H9 (cell line): ENCODE results near the gene PID1. TPM values are rescaled to one million over a fixed set of nuclear protein-coding genes. Genes with fewer than 3 reads are reported as not detected.

Source experiments
- DNase-seq: peaks from one replicate; pipeline ENCODE4 v3.0.0-alpha.2; 2017
- H2AFZ ChIP-seq: one replicate; pipeline ENCODE4 v1.6.1; 2013; ENCODE audit warnings: mild to moderate bottlenecking, low read length, control low read depth, moderate library complexity
- H2AK5ac ChIP-seq: 2 replicates; pipeline ENCODE4 v1.6.1; 2013; ENCODE audit warnings: low read length, control low read depth, mixed read lengths; ENCODE audit not compliant: insufficient read length
- H2BK120ac ChIP-seq: one replicate; pipeline ENCODE4 v1.6.1; 2013; ENCODE audit warnings: low read depth, mild to moderate bottlenecking, low read length, control low read depth, inconsistent platforms; ENCODE audit not compliant: poor library complexity, severe bottlenecking
- H2BK12ac ChIP-seq: 2 replicates; pipeline ENCODE4 v1.6.1; 2013; ENCODE audit warnings: low read length, control low read depth, mixed read lengths, low read depth; ENCODE audit not compliant: insufficient read length
- H2BK15ac ChIP-seq: 2 replicates; pipeline ENCODE4 v1.6.1; 2013; ENCODE audit warnings: low read depth, low read length, control low read depth
- H2BK20ac ChIP-seq: one replicate; pipeline ENCODE4 v1.6.1; 2013; ENCODE audit warnings: low read depth, mild to moderate bottlenecking, low read length, control low read depth, inconsistent platforms; ENCODE audit not compliant: poor library complexity, severe bottlenecking
- H2BK5ac ChIP-seq: 2 replicates; pipeline ENCODE4 v1.6.1; 2013; ENCODE audit warnings: low read length, control low read depth, mixed read lengths; ENCODE audit not compliant: insufficient read length
- H3K14ac ChIP-seq: 2 replicates; pipeline ENCODE4 v1.6.1; 2013; ENCODE audit warnings: low read length, control low read depth; ENCODE audit not compliant: insufficient read depth
- H3K18ac ChIP-seq: 2 replicates; pipeline ENCODE4 v1.6.1; 2013; ENCODE audit warnings: low read depth, mild to moderate bottlenecking, mixed read lengths, low read length, control low read depth; ENCODE audit not compliant: insufficient read length
- H3K23ac ChIP-seq: 2 replicates; pipeline ENCODE4 v1.6.1; 2013; ENCODE audit warnings: low read length, control low read depth, mixed read lengths, low read depth; ENCODE audit not compliant: insufficient read length
- H3K23me2 ChIP-seq: 2 replicates; pipeline ENCODE4 v1.6.1; 2013; ENCODE audit warnings: low read depth, mild to moderate bottlenecking, mixed read lengths, low read length, control low read depth; ENCODE audit not compliant: insufficient read length, poor library complexity, severe bottlenecking
- H3K27ac ChIP-seq: 2 replicates; pipeline ENCODE4 v1.5.1; 2013; ENCODE audit warnings: low read length, control low read depth, mixed read lengths, low read depth; ENCODE audit not compliant: insufficient read length
- H3K27me3 ChIP-seq: 2 replicates; pipeline ENCODE4 v1.6.1; 2013; ENCODE audit warnings: low read length, control low read depth, inconsistent platforms; ENCODE audit not compliant: insufficient read depth
- H3K4ac ChIP-seq: 2 replicates; pipeline ENCODE4 v1.6.1; 2013; ENCODE audit warnings: low read depth, mild to moderate bottlenecking, control low read depth, inconsistent platforms, low read length, moderate library complexity
- H3K4me1 ChIP-seq: 2 replicates; pipeline ENCODE4 v1.6.1; 2013; ENCODE audit warnings: low read length, control low read depth, inconsistent platforms; ENCODE audit not compliant: insufficient read depth
- H3K4me2 ChIP-seq: 2 replicates; pipeline ENCODE4 v1.6.1; 2013; ENCODE audit warnings: low read length, control low read depth, mixed read lengths; ENCODE audit not compliant: insufficient read length, insufficient read depth
- H3K56ac ChIP-seq: 2 replicates; pipeline ENCODE4 v1.6.1; 2013; ENCODE audit warnings: low read depth, mild to moderate bottlenecking, mixed read lengths, low read length, control low read depth; ENCODE audit not compliant: insufficient read length
- H3K79me1 ChIP-seq: 2 replicates; pipeline ENCODE4 v1.6.1; 2013; ENCODE audit warnings: low read depth, mild to moderate bottlenecking, moderate library complexity, low read length, control low read depth, inconsistent platforms; ENCODE audit not compliant: insufficient read depth, poor library complexity, severe bottlenecking
- H3K79me2 ChIP-seq: 2 replicates; pipeline ENCODE4 v1.6.1; 2013; ENCODE audit warnings: low read length, control low read depth, inconsistent platforms; ENCODE audit not compliant: insufficient read depth
- H3K9ac ChIP-seq: 2 replicates; pipeline ENCODE4 v1.6.1; 2013; ENCODE audit warnings: low read length, control low read depth, mixed read lengths; ENCODE audit not compliant: insufficient read length; ENCODE audit errors: extremely low read depth
- H3K9me3 ChIP-seq: one replicate; pipeline ENCODE4 v1.6.1; 2013; ENCODE audit warnings: low read depth, low read length, inconsistent platforms; ENCODE audit not compliant: control insufficient read depth
- H3T11ph ChIP-seq: one replicate; pipeline ENCODE4 v1.6.1; 2013; ENCODE audit warnings: mild to moderate bottlenecking, low read length, control low read depth, inconsistent platforms
- H4K20me1 ChIP-seq: one replicate; pipeline ENCODE4 v1.6.1; 2013; ENCODE audit not compliant: control insufficient read depth, insufficient read length, insufficient read depth
- H4K5ac ChIP-seq: 2 replicates; pipeline ENCODE4 v1.6.1; 2013; ENCODE audit warnings: low read depth, mild to moderate bottlenecking, mixed read lengths, low read length, control low read depth; ENCODE audit not compliant: insufficient read length
- H4K8ac ChIP-seq: replicated peaks from 2 replicates; pipeline ENCODE4 v1.6.1; 2013; ENCODE audit warnings: low read length, control low read depth, mixed read lengths, low read depth; ENCODE audit not compliant: insufficient read length
- H4K91ac ChIP-seq: 2 replicates; pipeline ENCODE4 v1.6.1; 2013; ENCODE audit warnings: low read depth, mild to moderate bottlenecking, moderate library complexity, mixed read lengths, low read length, control low read depth; ENCODE audit not compliant: insufficient read length
- H3K27ac Mint-ChIP-seq, 3 experiments: 2 replicates in 2 of 3; 3 replicates in 1 of 3; pipeline ENCODE4 v1.8.0; 2020 to 2021; ENCODE audit warnings: mixed read lengths in 3 of 3, mild to moderate bottlenecking in 1 of 3, moderate library complexity in 1 of 3
- H3K27me3 Mint-ChIP-seq: 2 replicates; pipeline ENCODE4 v1.8.0; 2021; ENCODE audit warnings: low read depth, mild to moderate bottlenecking, moderate library complexity, mixed read lengths
- H3K36me3 Mint-ChIP-seq, 3 experiments: 2 replicates in 2 of 3; 3 replicates in 1 of 3; pipeline ENCODE4 v1.8.0; 2020 to 2021; ENCODE audit warnings: low read depth in 3 of 3, mixed read lengths in 3 of 3; ENCODE audit not compliant: insufficient read depth in 1 of 3
- H3K4me1 Mint-ChIP-seq, 2 experiments: 2 replicates each; pipeline ENCODE4 v1.8.0; 2020; ENCODE audit warnings: mixed read lengths in 2 of 2
- H3K4me3 Mint-ChIP-seq, 2 experiments: 2 replicates in 1 of 2; 3 replicates in 1 of 2; pipeline ENCODE4 v1.8.0; 2020 to 2021; ENCODE audit warnings: mild to moderate bottlenecking in 2 of 2, mixed read lengths in 2 of 2, moderate library complexity in 1 of 2
- H3K9me3 Mint-ChIP-seq, 2 experiments: 2 replicates in 1 of 2; 3 replicates in 1 of 2; pipeline ENCODE4 v1.8.0; 2020; ENCODE audit warnings: mild to moderate bottlenecking in 2 of 2, mixed read lengths in 2 of 2, moderate library complexity in 1 of 2
- CTCF ChIP-seq: fragments of 200-600 bp; sonication (generic); conservative IDR thresholded peaks from 3 replicates; pipeline ENCODE4 v1.8.0; 2021; ENCODE audit warnings: antibody characterized with exemption, mild to moderate bottlenecking
- WGBS: extraction: QIAGEN DNeasy Blood & Tissue Kit; methylation state at CpG from one replicate; pipeline ENCODE4 v1.1.7; 2013; ENCODE audit warnings: missing lambda C conversion rate, low lambda C conversion rate, mixed read lengths; ENCODE audit not compliant: insufficient read length; ENCODE audit errors: extremely low coverage; 5-methylcytosine and 5-hydroxymethylcytosine counted together
- total RNA-seq: library from RNA; stranded (reverse); gene quantifications from 2 replicates; pipeline ENCODE4 v1.2.1, GENCODE V29; 2021

The PID1 gene
- total RNA-seq, 1 experiment from 2014 or later: 1.4 TPM

- Histone ChIP-seq H3K9ac (no peak overlapping the region), H3K23me2 (no peaks in the 10 kb centered on the region), H4K20me1 (no peaks in the 10 kb centered on the region), H3K56ac (no peak overlapping the region), H4K5ac (no peak overlapping the region), H3K18ac (no peak overlapping the region), H4K8ac (no peak overlapping the region), H2BK15ac (no peak overlapping the region), H2AFZ (no peak overlapping the region), H2BK5ac (no peak overlapping the region), H3K79me2 (no peaks in the 10 kb centered on the region), H2AK5ac (no peak overlapping the region), H3K14ac (no peak overlapping the region), H3K27ac (no peak overlapping the region), H2BK20ac (no peak overlapping the region), H3K4me1 (no peaks in the 10 kb centered on the region), H3K4me2 (no peak overlapping the region), H3K79me1 (no peaks in the 10 kb centered on the region), H3K27me3 (no peaks in the 10 kb centered on the region), H4K91ac (no peak overlapping the region), H2BK120ac (no peak overlapping the region), H2BK12ac (no peak overlapping the region), H3T11ph (no peak overlapping the region), H3K23ac (no peak overlapping the region), H3K4ac (no peak overlapping the region), H3K9me3 (no peaks in the 10 kb centered on the region)
- no CpG with 5 or more reads among the region's 9 CpGs for WGBS
- H3K36me3 Mint-ChIP-seq: no peaks in the 10 kb centered on the region
- no peak for TF ChIP-seq CTCF
- peak overlapping the region in 1 of 3 experiments; percentile 72; a peak in 1 of 7 replicates for H3K27ac Mint-ChIP-seq
- no peak for DNase-seq
- H3K27me3 Mint-ChIP-seq: no peaks in the 10 kb centered on the region; the same call in 1 of the 2 replicates
- no peaks in the 10 kb centered on the region for H3K4me1 Mint-ChIP-seq
- H3K9me3 Mint-ChIP-seq: no peaks in the 10 kb centered on the region
- no peak overlapping the region for H3K4me3 Mint-ChIP-seq
Observed at GRCh38 chr2:229032608-229033234, 238.4 kb downstream of the PID1 start.
